Hematopoietic multipotent progenitor cell treated with erythropoietin and hydrocortisone succinate and interleukin-3 and kit ligand, for 15 days (in vitro differentiated cells): Measurements from ENCODE around the gene CCDC59.

ENCODE experiments used
- DNase-seq: peaks from one replicate; pipeline ENCODE4 v3.0.0-alpha.2; 2015; ENCODE audit warnings: low spot score

The CCDC59 gene

DNA sequence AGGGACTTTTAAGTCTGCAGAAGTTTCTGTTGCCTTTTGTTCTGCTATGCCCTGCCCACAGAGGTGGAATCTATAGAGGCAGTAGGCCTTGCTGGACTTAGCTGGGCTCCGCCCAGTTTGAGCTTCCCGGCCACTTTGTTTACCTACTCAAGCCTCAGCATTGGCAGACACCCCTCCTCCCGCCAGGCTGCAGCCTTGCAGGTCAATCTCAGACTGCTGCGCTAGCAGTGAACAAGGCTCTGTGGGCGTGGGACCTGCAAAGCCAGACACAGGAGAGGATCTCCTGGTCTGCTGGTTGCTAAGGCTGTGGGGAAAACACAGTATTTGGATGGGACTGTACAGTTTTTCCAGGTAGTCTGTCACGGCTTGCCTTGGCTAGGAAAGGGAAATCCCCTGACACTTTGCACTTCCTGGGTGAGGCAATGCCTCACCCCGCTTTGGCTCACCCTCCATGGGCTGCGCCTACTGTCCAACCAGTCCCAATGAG, 43.7 kb downstream of the CCDC59 start:
- DNase-seq: no peak
